M059J (cell line): ENCODE data around the gene IGFLR1. TPM values are rescaled to one million over a fixed set of nuclear protein-coding genes. Genes with fewer than 3 reads are reported as not detected.
"Not testable (repeated sequence)": the region's sequence is repeated elsewhere in the genome, so short reads cannot be mapped to it uniquely, and the experiment has no call there.

Source experiments
- DNase-seq: peaks from one replicate; pipeline ENCODE4 v3.0.0-alpha.2; 2012; ENCODE audit warnings: low read depth
- total RNA-seq: library from RNA; depleted of rRNA; stranded (reverse); fragments of >200 nt; shearing (Covaris generic); gene quantifications from 2 replicates; pipeline ENCODE4 v1.2.3, GENCODE V29; 2014; rRNA removed

The IGFLR1 gene
- total RNA-seq, 1 experiment from 2014 or later = 8.8 TPM

DNA sequence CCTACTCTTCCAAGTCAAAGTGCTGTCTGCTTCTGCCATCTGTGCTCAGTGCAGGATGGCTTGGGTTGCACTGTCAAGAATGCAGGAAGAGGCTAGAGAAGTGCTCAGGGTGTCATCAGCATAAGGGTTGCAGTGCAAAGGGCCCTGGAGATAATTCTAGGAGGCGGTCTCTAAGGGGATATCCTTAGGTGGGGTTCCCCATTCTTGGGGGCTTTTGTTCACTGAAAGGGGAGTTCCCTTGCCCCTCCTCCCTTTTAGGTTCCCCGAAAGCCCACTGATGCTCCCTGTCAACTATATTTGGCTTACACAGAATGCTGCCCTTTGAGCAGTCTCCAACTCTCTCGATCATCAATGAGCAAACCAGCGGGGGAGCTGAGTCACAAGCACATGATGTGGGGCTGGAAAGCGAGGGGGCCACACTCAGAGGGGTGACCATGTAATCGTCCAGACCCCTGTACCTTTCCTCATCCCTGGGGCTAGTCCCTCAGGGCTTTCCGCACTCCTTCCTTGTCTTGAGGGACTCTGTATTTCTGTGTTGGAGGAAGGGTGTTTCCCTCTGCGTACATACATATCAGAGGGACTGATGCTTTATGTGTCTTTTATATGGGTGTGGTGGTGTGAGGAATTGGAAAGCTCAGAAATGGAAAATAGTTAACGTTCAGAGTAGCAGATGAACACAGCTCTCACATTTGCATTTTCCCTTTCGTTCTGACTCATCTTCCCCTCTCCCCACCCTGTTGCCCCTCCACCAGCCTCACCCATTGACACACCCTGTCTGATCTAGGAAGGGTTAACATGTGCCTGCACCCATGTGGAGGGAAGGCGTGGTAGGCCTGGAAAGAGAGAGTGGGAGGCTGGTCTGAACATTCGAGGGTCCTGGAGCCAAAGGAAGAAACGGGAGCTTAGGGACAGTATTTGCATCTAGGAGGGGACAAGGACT is 31.2 kb downstream of the IGFLR1 start:
- no peak for DNase-seq

DNA sequence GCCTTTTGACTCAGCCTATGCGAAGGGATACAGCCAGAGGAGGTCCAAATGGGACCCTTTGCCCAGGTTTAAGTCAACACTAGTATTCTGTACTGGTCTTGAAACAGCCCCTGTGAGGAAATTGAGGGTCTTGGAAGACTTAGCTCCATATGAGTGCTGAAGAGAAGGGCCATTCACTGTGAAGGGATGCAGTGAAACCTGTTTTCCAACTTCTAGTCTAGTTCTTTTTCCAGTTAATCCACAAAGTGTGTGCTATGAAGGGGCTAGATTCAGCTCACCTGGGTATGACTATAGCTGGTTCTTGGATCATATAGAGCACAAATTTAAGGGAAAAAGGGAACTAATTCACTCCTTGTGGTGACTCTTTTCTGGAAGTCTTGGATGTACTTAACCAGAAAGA is 33.9 kb downstream of the IGFLR1 start:
- no peak for DNase-seq

GRCh38 chr19:35704218-35704617 is 38.0 kb downstream of the IGFLR1 start, which contains the start of gene ZBTB32:
TSS of gene ZBTB32 (plus strand) at chr19:35704558. CDS start at chr19:35714627, 10,069 bp downstream.
- peak; percentile 37 for DNase-seq

DNA sequence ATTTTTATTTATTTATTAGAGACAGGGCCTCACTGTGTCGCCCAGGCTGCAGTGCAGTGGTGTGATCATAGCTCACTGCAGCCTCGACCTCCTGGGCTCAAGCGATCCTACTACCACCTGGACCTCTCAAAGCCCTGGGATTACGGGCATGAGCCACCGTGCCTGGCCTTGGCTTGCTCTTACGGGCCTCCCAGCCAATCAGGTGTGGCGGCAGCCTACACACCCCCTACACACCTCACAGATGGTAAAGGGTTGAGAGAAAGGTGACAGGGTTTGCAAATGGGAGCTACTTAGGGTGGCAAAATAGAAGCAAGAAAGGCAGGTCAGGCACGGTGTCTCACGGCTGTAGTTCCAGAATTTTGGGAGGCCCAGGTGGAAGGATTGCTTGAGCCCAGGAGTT is 38.9 kb downstream of the IGFLR1 start:
- DNase-seq = no peak

DNA sequence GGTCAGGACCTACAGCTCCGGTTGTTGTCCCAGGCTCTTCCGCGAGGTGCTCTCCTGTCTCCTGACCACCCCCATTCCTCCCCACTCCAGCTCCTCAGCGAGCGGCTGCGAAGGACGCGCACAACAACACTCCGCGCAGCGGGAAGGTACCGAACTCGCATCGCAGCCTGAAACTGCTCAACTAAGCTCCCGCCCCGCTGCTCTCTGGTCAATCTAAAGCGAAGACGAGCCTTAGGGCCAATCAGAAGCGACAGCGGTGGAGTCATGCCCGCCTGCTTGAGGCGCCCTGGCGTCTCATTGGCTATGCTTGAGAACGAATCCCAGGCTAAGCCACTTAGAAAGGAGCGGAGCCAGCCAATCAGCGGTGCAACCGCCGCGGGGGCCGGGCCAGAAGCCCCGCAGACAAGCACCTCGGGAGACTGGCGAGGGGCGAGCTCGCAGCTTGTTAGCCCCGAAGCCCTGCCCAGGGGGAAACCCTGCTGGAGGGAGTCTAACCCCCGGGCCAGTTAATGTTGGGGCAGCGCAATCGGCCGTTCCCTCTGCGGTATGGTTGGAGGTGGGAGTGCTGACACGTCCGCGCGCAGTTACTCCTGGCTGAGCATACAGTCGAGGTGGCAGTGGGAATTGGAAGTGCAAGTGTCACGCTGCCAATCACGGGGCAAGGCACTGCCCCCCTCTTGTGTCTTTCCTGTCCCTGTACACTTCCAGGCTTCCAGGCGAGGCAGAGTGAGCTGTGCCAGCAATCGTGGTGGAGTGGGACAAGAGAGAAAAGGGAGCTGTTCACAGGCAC is 39.8 kb downstream of the IGFLR1 start:
- peak; percentile 98 for DNase-seq

- DNase-seq = no peak
These were observed 45.4 kb downstream of the IGFLR1 start for GRCh38 chr19:35696835-35697234.

- no peak for DNase-seq
These were observed 46.3 kb downstream of the IGFLR1 start for GRCh38 chr19:35695895-35696422.

DNA sequence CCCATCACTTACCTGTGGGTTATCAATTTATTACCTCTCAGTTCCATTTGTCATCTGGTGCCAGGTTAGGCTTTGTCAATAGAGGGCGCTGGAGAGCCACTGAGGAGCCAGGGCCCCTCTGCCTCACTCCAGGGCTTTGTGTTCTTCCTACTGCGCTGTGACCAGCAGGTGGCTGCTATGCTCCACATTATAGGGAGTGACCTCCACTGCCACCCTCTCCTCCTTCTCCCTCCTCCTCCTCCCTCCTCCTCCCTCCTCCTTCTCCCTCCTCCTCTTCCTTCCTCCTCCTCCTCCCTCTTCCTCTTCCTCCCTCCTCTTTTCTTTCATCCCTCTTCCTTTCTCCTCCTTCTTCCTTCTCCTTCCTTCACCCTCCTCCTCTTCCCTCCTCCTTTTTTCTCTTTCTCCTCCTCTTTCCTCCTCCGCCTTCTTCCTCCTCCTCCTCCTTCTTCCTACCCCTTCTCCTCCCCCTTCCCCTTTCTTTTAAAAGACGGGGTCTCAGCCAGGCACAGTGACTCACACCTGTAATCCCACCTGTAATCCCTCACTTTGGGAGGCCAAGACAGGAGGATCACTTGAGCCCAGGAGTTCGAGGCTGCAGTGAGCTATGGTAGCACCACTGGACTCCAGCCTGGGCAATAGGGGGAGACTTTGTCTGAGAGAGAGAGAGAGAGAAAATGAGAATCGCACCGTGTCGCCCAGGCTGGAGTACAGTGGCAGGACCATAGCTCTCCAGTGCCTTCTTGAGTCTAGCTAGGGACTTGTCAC is 48.2 kb downstream of the IGFLR1 start:
- DNase-seq = peak; percentile 84

DNA sequence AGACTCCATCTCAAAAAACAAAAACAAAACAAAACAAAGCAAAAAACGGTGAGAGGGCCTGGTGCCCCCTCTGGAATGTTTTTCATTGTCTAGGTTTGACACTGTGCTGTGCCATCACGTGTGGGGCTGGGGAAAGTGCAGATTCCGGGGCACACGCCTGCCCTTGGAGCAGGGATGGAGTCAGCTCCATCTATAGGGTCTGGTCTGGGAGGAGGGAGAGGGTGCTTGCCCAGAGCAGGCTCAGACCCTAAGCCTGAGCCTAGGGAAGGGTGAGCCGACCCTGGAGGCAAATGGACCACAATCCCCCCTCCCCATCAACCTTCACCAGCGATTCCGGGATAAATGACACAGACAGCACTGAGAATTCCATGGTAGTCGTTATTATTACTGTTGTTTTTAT is 48.8 kb downstream of the IGFLR1 start:
- DNase-seq = no peak

GRCh38 chr19:35692010-35692409 is 50.2 kb downstream of the IGFLR1 start:
- DNase-seq = no peak

DNA sequence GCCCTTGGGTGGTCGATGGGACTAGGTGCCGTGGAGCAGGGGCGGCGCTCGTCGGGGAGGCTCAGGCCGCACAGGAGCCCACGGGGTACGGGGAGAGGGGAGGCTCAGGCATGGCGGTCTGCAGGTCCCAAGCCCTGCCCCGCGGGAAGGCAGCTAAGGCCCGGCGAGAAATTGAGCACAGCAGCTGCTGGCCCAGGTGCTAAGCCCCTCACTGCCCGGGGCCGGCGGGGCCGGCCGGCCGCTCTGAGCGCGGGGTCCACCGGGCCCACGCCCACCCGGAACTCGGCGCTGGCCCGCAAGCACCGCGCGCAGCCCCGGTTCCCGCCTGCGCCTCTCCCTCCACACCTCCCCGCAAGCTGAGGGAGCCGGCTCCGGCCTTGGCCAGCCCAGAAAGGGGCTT is 51.1 kb downstream of the IGFLR1 start:
- not testable (repeated sequence) for DNase-seq

- no peak for DNase-seq
These were observed 52.4 kb downstream of the IGFLR1 start for GRCh38 chr19:35689836-35690235.

Other genes with a start within 250 kb of the IGFLR1 start
- 6.7 and 34.4 TPM in 2 replicates for gene DMKN, start 228.8 kb downstream of the IGFLR1 start, total RNA-seq
- gene SBSN, start 214.1 kb downstream of the IGFLR1 start, total RNA-seq = 0.25 and 0.49 TPM in 2 replicates
- not detected in 2 replicates for gene GAPDHS, start 209.0 kb downstream of the IGFLR1 start, total RNA-seq
- 106 and 116 TPM in 2 replicates for gene TMEM147, start 196.8 kb downstream of the IGFLR1 start, total RNA-seq
- gene ATP4A, start 178.8 kb downstream of the IGFLR1 start, total RNA-seq = not detected in 2 replicates
- not detected in 2 replicates for gene PMIS2, start 156.3 kb downstream of the IGFLR1 start, total RNA-seq
- 9.1 and 10.1 TPM in 2 replicates for gene HAUS5, start 129.7 kb downstream of the IGFLR1 start, total RNA-seq
- gene RBM42, start 113.4 kb downstream of the IGFLR1 start, total RNA-seq = 97.1 and 128 TPM in 2 replicates
- 0.54 TPM in 1 of 2 replicates, not detected in the other for gene ETV2, start 100.7 kb downstream of the IGFLR1 start, total RNA-seq
- 635 and 1,532 TPM in 2 replicates for gene COX6B1, start 94.1 kb downstream of the IGFLR1 start, total RNA-seq
- gene UPK1A, start 75.9 kb downstream of the IGFLR1 start, total RNA-seq = 0.47 TPM in 1 of 2 replicates, not detected in the other
- not detected in 2 replicates for gene ZBTB32, start 37.9 kb downstream of the IGFLR1 start, total RNA-seq
- 4.9 and 8.8 TPM in 2 replicates for gene KMT2B, start 24.4 kb downstream of the IGFLR1 start, total RNA-seq
- 18.0 and 24.9 TPM in 2 replicates for gene U2AF1L4, start 3.0 kb upstream of the IGFLR1 start, total RNA-seq
- gene PSENEN, start 3.2 kb upstream of the IGFLR1 start, total RNA-seq = 90.5 and 108 TPM in 2 replicates
- 4.3 and 12.2 TPM in 2 replicates for gene LIN37, start 6.1 kb upstream of the IGFLR1 start, total RNA-seq
- gene HSPB6, start 14.6 kb upstream of the IGFLR1 start, total RNA-seq = 0.39 and 0.47 TPM in 2 replicates
- 5.9 and 7.4 TPM in 2 replicates for gene PROSER3, start 15.7 kb upstream of the IGFLR1 start, total RNA-seq
- gene ARHGAP33, start 33.1 kb upstream of the IGFLR1 start, total RNA-seq = 1.5 and 4.2 TPM in 2 replicates
- not detected in 2 replicates for gene PRODH2, start 70.4 kb upstream of the IGFLR1 start, total RNA-seq
- gene NPHS1, start 110.1 kb upstream of the IGFLR1 start, total RNA-seq = not detected in 2 replicates
- 0.07 and 0.17 TPM in 2 replicates for gene KIRREL2, start 114.5 kb upstream of the IGFLR1 start, total RNA-seq
- gene APLP1, start 126.1 kb upstream of the IGFLR1 start, total RNA-seq = 42.4 and 51.5 TPM in 2 replicates
- gene NFKBID, start 158.1 kb upstream of the IGFLR1 start, total RNA-seq = 0.91 and 6.1 TPM in 2 replicates
- gene HCST, start 160.1 kb upstream of the IGFLR1 start, total RNA-seq = not detected in 2 replicates
- not detected in 2 replicates for gene TYROBP, start 165.8 kb upstream of the IGFLR1 start, total RNA-seq
- gene LRFN3, start 193.9 kb upstream of the IGFLR1 start, total RNA-seq = 3.3 and 4.6 TPM in 2 replicates